ENCODE measurements around the gene KRTAP10-12. TPM values are rescaled to one million over a fixed set of nuclear protein-coding genes. Genes with fewer than 3 reads are reported as not detected.

KRTAP10-12 gene
- total RNA-seq, 6 donors from 2014 or later = not detected

- Histone ChIP-seq H3K27me3 (no peaks in the 10 kb centered on the region), H3K36me3 (no peaks in the 10 kb centered on the region), H3K9me3 (peaks cover 0 to 15% (median 13%) of the 10 kb centered on the region in 4 donors), H3K4me1 (no peaks in the 10 kb centered on the region), H3K27ac (no peak overlapping the region), H3K4me3 (no peak overlapping the region)
- DNase-seq (peak in 1 of 2 donors; percentile 50), ATAC-seq (ENCODE audit: low FRiP score in 2 of 2) (peak in 1 of 2 donors; percentile 24)
- 69 to 72% methylated on average over 10 of the region's 10 CpGs for WGBS, 2 donors
- TF ChIP-seq CTCF (IDR thresholded peaks at IDR 0.05) (no peak), EP300 (IDR thresholded peaks at IDR 0.05) (no peak), POLR2A (IDR thresholded peaks at IDR 0.05) (no peak), POLR2AphosphoS5 (IDR thresholded peaks at IDR 0.05) (no peak)
These were observed 400 bp upstream of the KRTAP10-12 start for GRCh38 chr21:44696572-44696971.

GRCh38 chr21:44697811-44698734 is 1.1 kb downstream of the KRTAP10-12 start:
- Histone ChIP-seq H3K27ac (no peak overlapping the region), H3K27me3 (peaks cover 0 to 2% (median under 1%) of the 10 kb centered on the region in 4 donors), H3K36me3 (no peaks in the 10 kb centered on the region), H3K9me3 (peaks cover 0 to 10% (median 6%) of the 10 kb centered on the region in 4 donors), H3K4me1 (no peaks in the 10 kb centered on the region), H3K4me3 (no peak overlapping the region)
- DNase-seq (peak in 1 of 2 donors; percentile 80), ATAC-seq (ENCODE audit: low FRiP score in 2 of 2) (no peak)
- 37 to 50% methylated on average over 10 to 35 of the region's 35 CpGs for WGBS, 2 donors
- TF ChIP-seq EP300 (IDR thresholded peaks at IDR 0.05) (no peak), POLR2A (IDR thresholded peaks at IDR 0.05) (no peak), POLR2AphosphoS5 (IDR thresholded peaks at IDR 0.05) (no peak), CTCF (IDR thresholded peaks at IDR 0.05) (no peak)

- 66 to 68% methylated on average over 17 of the region's 17 CpGs for WGBS, 2 donors
- H3K4me3 ChIP-seq = no peak overlapping the region
- no peaks in the 10 kb centered on the region for H3K36me3 ChIP-seq
- DNase-seq (peak in 1 of 2 donors; percentile 50), ATAC-seq (ENCODE audit: low FRiP score in 2 of 2) (no peak)
- H3K27ac ChIP-seq = no peak overlapping the region
- H3K4me1 ChIP-seq = no peaks in the 10 kb centered on the region
- peaks cover 0 to 14% (median 2%) of the 10 kb centered on the region in 4 donors for H3K27me3 ChIP-seq
- TF ChIP-seq CTCF (IDR thresholded peaks at IDR 0.05) (no peak), POLR2AphosphoS5 (IDR thresholded peaks at IDR 0.05) (no peak), EP300 (IDR thresholded peaks at IDR 0.05) (no peak), POLR2A (IDR thresholded peaks at IDR 0.05) (no peak)
- H3K9me3 ChIP-seq = no peaks in the 10 kb centered on the region
These were observed 2.6 kb downstream of the KRTAP10-12 start for GRCh38 chr21:44699502-44700001.

GRCh38 chr21:44700101-44701022 is 3.4 kb downstream of the KRTAP10-12 start:
- H3K36me3 ChIP-seq = no peaks in the 10 kb centered on the region
- no peaks in the 10 kb centered on the region for H3K9me3 ChIP-seq
- ATAC-seq (ENCODE audit: low FRiP score in 2 of 2) = no peak
- 58 to 68% methylated on average over 15 to 21 of the region's 21 CpGs for WGBS, 2 donors
- H3K4me1 ChIP-seq = no peaks in the 10 kb centered on the region
- TF ChIP-seq EP300 (IDR thresholded peaks at IDR 0.05) (no peak), POLR2A (IDR thresholded peaks at IDR 0.05) (no peak), POLR2AphosphoS5 (IDR thresholded peaks at IDR 0.05) (no peak), CTCF (IDR thresholded peaks at IDR 0.05) (no peak)
- no peak overlapping the region for H3K4me3 ChIP-seq
- no peak overlapping the region for H3K27ac ChIP-seq
- H3K27me3 ChIP-seq = peaks cover 0 to 14% (median 2%) of the 10 kb centered on the region in 4 donors
- no peak for DNase-seq

Data from upper lobe of left lung (tissue), 6 donors.